ENCODE measurements around the gene MEA1.
"Not testable (repeated sequence)": the region's sequence is repeated elsewhere in the genome, so short reads cannot be mapped to it uniquely, and the experiment has no call there.

Gene MEA1

DNA sequence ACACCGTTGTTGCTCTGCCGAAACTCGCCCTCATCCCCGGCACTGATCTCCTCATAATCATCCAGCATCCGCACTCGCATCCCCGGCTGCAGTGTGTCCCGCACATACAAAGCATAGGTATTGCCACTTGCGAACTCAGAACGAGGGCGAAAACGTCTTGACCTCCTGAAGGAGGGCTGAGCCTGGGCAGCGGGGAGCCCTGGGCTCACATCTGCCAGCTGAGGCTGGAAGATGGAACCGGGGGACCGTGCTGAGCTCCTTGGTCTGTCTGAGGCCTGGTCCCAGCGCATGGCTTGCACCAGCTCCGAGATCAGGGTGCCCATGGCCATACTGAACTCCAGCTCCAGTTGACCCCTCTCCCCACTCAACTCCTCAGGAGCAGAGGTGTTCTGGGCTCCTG is 37.2 kb upstream of the MEA1 start:
- no peak for DNase-seq (ENCODE audit: low spot score in 2 of 2)
- peaks cover 83% of the 10 kb centered on the region for H3K36me3 Mint-ChIP-seq
- no peak for ATAC-seq
- H3K4me3 Mint-ChIP-seq, result no peak overlapping the region
- H3K4me1 Mint-ChIP-seq, result peaks cover 51% of the 10 kb centered on the region
- H3K9me3 Mint-ChIP-seq, result no peaks in the 10 kb centered on the region
- H3K27ac Mint-ChIP-seq, result peak overlapping the region; percentile 99

GRCh38 chr6:43047998-43048397 is 34.3 kb upstream of the MEA1 start:
- no peak overlapping the region for H3K4me3 Mint-ChIP-seq
- H3K27ac Mint-ChIP-seq, result peak overlapping the region; percentile 38
- ATAC-seq (no peak), DNase-seq (ENCODE audit: low spot score in 2 of 2) (no peak)
- H3K9me3 Mint-ChIP-seq, result no peaks in the 10 kb centered on the region
- H3K4me1 Mint-ChIP-seq, result peaks cover 40% of the 10 kb centered on the region
- H3K36me3 Mint-ChIP-seq, result peaks cover 82% of the 10 kb centered on the region

GRCh38 chr6:43045371-43045930 is 31.7 kb upstream of the MEA1 start:
- no peak overlapping the region for H3K4me3 Mint-ChIP-seq
- DNase-seq (ENCODE audit: low spot score in 2 of 2) (no peak), ATAC-seq (no peak)
- no peaks in the 10 kb centered on the region for H3K9me3 Mint-ChIP-seq
- H3K4me1 Mint-ChIP-seq, result peaks cover 19% of the 10 kb centered on the region
- peaks cover 91% of the 10 kb centered on the region for H3K36me3 Mint-ChIP-seq
- H3K27ac Mint-ChIP-seq, result peak overlapping the region; percentile 9

- H3K36me3 Mint-ChIP-seq, result peaks cover 91% of the 10 kb centered on the region
- H3K4me1 Mint-ChIP-seq, result peaks cover 13% of the 10 kb centered on the region
- no peak overlapping the region for H3K4me3 Mint-ChIP-seq
- ATAC-seq (no peak), DNase-seq (ENCODE audit: low spot score in 2 of 2) (no peak)
- peak overlapping the region; percentile 68 for H3K27ac Mint-ChIP-seq
- H3K9me3 Mint-ChIP-seq, result no peaks in the 10 kb centered on the region
These were observed 29.6 kb upstream of the MEA1 start for GRCh38 chr6:43043310-43043709.

DNA sequence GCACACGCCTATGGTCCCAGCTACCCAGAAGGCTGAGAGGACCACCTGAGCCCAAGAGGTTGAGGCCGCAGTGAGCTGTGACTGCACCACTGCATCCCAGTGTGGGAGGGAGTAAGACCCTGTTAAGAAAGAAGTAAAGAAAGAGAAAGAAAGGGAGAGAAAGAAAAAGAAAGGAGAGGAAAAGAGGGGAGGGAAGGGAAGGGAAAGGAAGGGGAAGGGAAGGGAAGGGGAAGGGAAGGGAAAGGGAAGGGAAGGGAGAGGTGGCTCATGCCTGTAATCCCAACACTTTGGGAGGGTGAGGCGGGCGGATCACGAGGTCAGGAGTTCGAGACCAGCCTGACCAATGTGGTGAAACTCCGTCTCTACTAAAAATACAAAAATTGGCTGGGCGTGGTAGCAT is 27.7 kb upstream of the MEA1 start:
- Mint-ChIP-seq H3K36me3 (peaks cover 94% of the 10 kb centered on the region), H3K27ac (peak overlapping the region; percentile 86), H3K4me1 (peaks cover 12% of the 10 kb centered on the region)
- H3K4me3 Mint-ChIP-seq; DNase-seq (ENCODE audit: low spot score in 2 of 2); H3K9me3 Mint-ChIP-seq; ATAC-seq: not testable (repeated sequence)

GRCh38 chr6:43040542-43041257 is 27.0 kb upstream of the MEA1 start:
- H3K4me1 Mint-ChIP-seq, result peaks cover 9% of the 10 kb centered on the region
- no peaks in the 10 kb centered on the region for H3K9me3 Mint-ChIP-seq
- H3K36me3 Mint-ChIP-seq, result peaks cover 94% of the 10 kb centered on the region
- no peak for DNase-seq (ENCODE audit: low spot score in 2 of 2)
- no peak overlapping the region for H3K4me3 Mint-ChIP-seq
- no peak for ATAC-seq
- peak overlapping the region; percentile 86 for H3K27ac Mint-ChIP-seq

DNA sequence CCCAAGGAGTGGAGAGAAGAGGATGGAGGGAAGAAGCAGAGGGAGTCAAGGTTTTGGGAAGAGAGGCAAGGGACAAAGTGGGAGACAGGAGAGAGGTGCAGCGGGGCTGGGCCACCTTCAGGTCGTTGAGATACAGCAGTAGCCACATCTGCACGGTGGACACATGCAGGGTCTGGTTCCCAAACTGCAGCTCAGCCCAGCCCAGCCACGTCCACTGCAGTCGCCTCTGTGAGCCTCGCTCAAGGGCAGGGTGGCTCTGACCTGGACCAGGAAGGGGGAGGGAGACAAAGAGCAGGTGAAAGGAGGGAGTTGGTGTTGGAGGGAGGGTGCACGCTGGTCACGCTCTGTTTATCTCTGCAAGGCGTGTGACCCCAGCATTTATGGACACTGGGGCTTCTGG is 25.0 kb upstream of the MEA1 start:
- peaks cover 95% of the 10 kb centered on the region for H3K36me3 Mint-ChIP-seq

GRCh38 chr6:43037706-43038105 is 24.0 kb upstream of the MEA1 start:
- Mint-ChIP-seq H3K4me3 (no peak overlapping the region), H3K9me3 (no peaks in the 10 kb centered on the region), H3K4me1 (peaks cover 9% of the 10 kb centered on the region), H3K27ac (no peak overlapping the region), H3K36me3 (peaks cover 95% of the 10 kb centered on the region)
- no peak for DNase-seq (ENCODE audit: low spot score in 2 of 2)
- ATAC-seq, result no peak

More for the DNA sequence above, 25.0 kb upstream of the MEA1 start:
- Mint-ChIP-seq H3K4me3 (no peak overlapping the region), H3K9me3 (no peaks in the 10 kb centered on the region), H3K27ac (no peak overlapping the region), H3K4me1 (peaks cover 9% of the 10 kb centered on the region)
- DNase-seq (ENCODE audit: low spot score in 2 of 2), result no peak
- no peak for ATAC-seq

- Mint-ChIP-seq H3K36me3 (peaks cover 95% of the 10 kb centered on the region), H3K4me1 (peaks cover 9% of the 10 kb centered on the region), H3K9me3 (no peaks in the 10 kb centered on the region), H3K27ac (no peak overlapping the region), H3K4me3 (no peak overlapping the region)
- DNase-seq (ENCODE audit: low spot score in 2 of 2) (no peak), ATAC-seq (no peak)
These were observed 23.5 kb upstream of the MEA1 start for GRCh38 chr6:43037197-43037596.

DNA sequence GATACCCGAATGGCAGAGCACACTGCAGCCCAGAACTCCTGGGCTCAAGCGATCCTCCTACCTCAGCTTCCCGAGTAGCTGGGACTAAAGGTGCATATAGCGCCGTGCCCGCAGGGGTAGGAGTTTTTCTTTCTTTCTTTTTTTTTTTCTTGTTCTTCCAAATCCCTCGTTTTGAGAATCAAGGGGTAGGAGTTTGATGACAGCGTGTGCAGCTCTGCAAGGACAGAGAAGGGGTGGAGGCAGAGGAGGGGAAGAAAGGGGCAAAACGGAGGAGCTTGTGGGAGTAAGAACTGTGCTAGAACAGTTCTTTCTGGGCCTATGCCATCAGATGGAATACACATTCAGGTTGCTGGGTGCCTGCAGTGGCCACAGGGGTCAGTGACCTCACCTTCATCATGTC is 23.0 kb upstream of the MEA1 start:
- Mint-ChIP-seq H3K4me1 (peaks cover 9% of the 10 kb centered on the region), H3K4me3 (no peak overlapping the region), H3K27ac (no peak overlapping the region), H3K36me3 (peaks cover 96% of the 10 kb centered on the region), H3K9me3 (no peaks in the 10 kb centered on the region)
- DNase-seq (ENCODE audit: low spot score in 2 of 2) (no peak), ATAC-seq (no peak)

- Mint-ChIP-seq H3K4me1 (peaks cover 6% of the 10 kb centered on the region), H3K4me3 (no peak overlapping the region), H3K9me3 (no peaks in the 10 kb centered on the region), H3K36me3 (peaks cover 96% of the 10 kb centered on the region), H3K27ac (no peak overlapping the region)
- ATAC-seq (no peak), DNase-seq (ENCODE audit: low spot score in 2 of 2) (no peak)
These were observed 21.9 kb upstream of the MEA1 start for GRCh38 chr6:43035495-43036194.

DNA sequence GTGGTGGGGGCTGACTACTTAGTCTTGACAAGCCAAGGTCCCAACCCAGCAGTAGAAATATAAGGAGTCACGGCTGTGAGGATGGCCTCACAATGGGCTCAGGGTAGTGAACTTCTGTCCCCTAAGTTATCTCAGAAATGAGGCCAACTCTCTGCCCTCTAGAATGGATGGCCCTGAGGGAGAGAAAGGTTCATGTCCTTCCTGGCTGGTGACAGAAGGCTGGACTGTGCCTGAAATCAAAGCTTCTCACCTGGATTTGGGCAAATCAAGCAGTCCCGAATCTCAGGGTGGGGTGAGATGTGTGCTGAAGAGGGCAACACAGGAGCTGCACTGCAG is 20.4 kb upstream of the MEA1 start:
- Mint-ChIP-seq H3K4me1 (no peaks in the 10 kb centered on the region), H3K27ac (peak overlapping the region; percentile 67), H3K9me3 (no peaks in the 10 kb centered on the region), H3K4me3 (no peak overlapping the region), H3K36me3 (peaks cover 96% of the 10 kb centered on the region)
- ATAC-seq (no peak), DNase-seq (ENCODE audit: low spot score in 2 of 2) (no peak)

- DNase-seq (ENCODE audit: low spot score in 2 of 2) (no peak), ATAC-seq (no peak)
- Mint-ChIP-seq H3K4me1 (no peaks in the 10 kb centered on the region), H3K4me3 (no peak overlapping the region), H3K9me3 (no peaks in the 10 kb centered on the region), H3K27ac (peak overlapping the region; percentile 67), H3K36me3 (peaks cover 96% of the 10 kb centered on the region)
These were observed 19.9 kb upstream of the MEA1 start for GRCh38 chr6:43033496-43034189.

DNA sequence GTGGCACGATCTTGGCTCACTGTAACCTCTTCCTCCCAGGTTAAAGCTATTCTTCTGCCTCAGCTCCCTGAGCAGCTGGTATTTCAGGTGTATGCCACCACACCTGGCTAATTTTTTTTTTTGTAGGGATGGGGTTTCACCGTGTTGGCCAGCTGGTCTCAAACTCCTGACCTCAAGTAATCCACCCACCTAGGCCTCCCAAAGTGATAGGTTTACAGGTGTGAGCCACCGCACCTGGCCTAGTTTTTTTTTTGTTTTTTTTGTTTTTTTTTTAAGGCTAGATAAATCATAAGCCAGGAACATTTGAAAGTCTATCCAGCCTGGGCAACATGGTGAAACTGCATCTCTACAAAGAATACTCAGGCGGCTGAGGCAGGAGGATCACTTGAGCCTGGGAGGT is 18.6 kb upstream of the MEA1 start:
- DNase-seq (ENCODE audit: low spot score in 2 of 2) (no peak), ATAC-seq (no peak)
- Mint-ChIP-seq H3K36me3 (peaks cover 100% of the 10 kb centered on the region), H3K27ac (no peak overlapping the region), H3K4me1 (no peaks in the 10 kb centered on the region), H3K9me3 (no peaks in the 10 kb centered on the region), H3K4me3 (no peak overlapping the region)

GRCh38 chr6:43029120-43029519 is 15.4 kb upstream of the MEA1 start:
- no peak overlapping the region for H3K4me3 Mint-ChIP-seq
- no peak overlapping the region for H3K27ac Mint-ChIP-seq
- H3K36me3 Mint-ChIP-seq, result peaks cover 100% of the 10 kb centered on the region
- H3K9me3 Mint-ChIP-seq, result no peaks in the 10 kb centered on the region
- DNase-seq (ENCODE audit: low spot score in 2 of 2), result no peak
- ATAC-seq, result no peak
- peaks cover 9% of the 10 kb centered on the region for H3K4me1 Mint-ChIP-seq
